Measurements from ENCODE around the gene TUSC1. TPM values are rescaled to one million over a fixed set of nuclear protein-coding genes. Genes with fewer than 3 reads are reported as not detected.

Gene TUSC1
- total RNA-seq, 1 experiment from 2014 or later = 10.3 TPM

DNA sequence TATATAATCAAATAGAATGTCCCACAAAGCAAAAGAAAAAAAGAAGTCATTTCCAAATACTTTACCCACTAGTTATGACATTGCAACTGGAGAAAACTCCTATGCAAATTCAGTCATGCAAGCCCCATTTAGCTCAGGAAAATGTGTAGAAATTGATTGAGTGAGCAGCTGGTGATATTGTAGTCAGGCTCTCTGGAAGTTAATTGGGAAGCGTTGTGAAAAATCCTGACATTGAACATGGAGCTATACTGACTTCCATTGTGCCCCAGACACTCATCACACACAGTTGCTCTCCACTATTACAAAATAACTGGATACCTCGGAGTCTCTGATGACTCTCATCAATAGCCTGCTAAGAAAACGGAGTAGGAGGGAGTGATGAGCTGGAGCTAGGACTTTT is 49.0 kb downstream of the TUSC1 start:
- CTCF ChIA-PET = interaction anchor here (0.6 to 0.7 kb wide), 2 partner anchors 58 to 712 kb away, joined by 3 read pairs; no protein-coding TSS in a partner anchor
- DNase-seq (ENCODE audit: unreplicated experiment) = no peak
- Mint-ChIP-seq H3K36me3 (ENCODE audit: insufficient read depth, unreplicated experiment) (no peaks in the 10 kb centered on the region), H3K9me3 (ENCODE audit: unreplicated experiment) (no peaks in the 10 kb centered on the region), H3K27ac (ENCODE audit: low read depth, unreplicated experiment) (no peak overlapping the region), H3K4me1 (ENCODE audit: insufficient read depth, unreplicated experiment) (no peaks in the 10 kb centered on the region), H3K4me3 (ENCODE audit: unreplicated experiment) (no peak overlapping the region), H3K27me3 (ENCODE audit: insufficient read depth, unreplicated experiment) (peaks cover 11% of the 10 kb centered on the region)
- intact Hi-C loops (cut with micrococcal nuclease) = no loop called here
- no TSS peak for BruUV-seq (replicated peaks)
- TF ChIP-seq, protein P1, sequence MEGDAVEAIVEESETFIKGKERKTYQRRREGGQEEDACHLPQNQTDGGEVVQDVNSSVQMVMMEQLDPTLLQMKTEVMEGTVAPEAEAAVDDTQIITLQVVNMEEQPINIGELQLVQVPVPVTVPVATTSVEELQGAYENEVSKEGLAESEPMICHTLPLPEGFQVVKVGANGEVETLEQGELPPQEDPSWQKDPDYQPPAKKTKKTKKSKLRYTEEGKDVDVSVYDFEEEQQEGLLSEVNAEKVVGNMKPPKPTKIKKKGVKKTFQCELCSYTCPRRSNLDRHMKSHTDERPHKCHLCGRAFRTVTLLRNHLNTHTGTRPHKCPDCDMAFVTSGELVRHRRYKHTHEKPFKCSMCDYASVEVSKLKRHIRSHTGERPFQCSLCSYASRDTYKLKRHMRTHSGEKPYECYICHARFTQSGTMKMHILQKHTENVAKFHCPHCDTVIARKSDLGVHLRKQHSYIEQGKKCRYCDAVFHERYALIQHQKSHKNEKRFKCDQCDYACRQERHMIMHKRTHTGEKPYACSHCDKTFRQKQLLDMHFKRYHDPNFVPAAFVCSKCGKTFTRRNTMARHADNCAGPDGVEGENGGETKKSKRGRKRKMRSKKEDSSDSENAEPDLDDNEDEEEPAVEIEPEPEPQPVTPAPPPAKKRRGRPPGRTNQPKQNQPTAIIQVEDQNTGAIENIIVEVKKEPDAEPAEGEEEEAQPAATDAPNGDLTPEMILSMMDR (IDR thresholded peaks at IDR 0.05; ENCODE audit: unreplicated experiment) = no peak
- POLR2A ChIA-PET = no interaction called here
